Stimulated activated CD8-positive, alpha-beta memory T cell treated with anti-CD3 and anti-CD28 coated beads, Interleukin-7, amount 100 ng/mL, for 1 hour (primary cell): ENCODE data around the gene RGS8.

ENCODE experiments used
- DNase-seq, 2 donors: peaks; one replicate each; pipeline ENCODE4 v3.0.0-alpha.2; 2020; ENCODE audit warnings: low read depth in 2 of 2

The RGS8 gene

DNA sequence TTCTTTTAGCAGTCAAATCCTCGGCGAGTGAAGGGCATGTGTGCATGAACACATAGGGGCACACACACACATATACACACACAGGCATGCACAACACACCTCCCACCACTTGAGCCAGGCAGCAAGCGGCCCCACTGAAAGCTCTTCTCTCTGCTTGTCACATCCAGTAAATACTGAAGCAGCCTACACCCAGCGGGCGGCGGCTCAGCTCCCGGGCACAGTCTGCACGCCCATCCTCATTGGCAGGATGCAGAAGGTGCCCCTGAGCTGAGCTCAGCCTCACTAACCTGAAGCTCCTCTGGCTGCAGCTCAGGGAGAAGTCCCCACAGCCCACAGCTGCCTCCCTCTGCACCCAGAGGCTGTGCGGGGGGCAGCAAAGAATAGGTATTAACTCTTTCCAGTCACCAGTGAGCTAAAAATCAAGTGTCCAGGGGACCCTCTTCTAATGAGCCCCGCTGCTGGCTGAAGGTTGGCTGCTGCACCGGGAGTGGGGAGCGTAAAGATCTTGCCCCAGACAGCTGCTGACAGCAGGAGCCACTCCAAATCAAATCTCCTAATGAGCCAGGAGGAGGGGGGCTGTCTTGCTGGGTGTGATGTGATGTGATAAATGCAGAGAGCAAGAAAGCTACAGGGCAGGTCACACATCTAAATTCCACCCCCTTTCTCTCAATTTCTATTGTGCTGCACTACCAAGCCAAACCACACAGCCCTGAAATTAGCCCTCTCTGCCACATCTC lies 12.5 kb downstream of the RGS8 start:
- no peak for DNase-seq

DNA sequence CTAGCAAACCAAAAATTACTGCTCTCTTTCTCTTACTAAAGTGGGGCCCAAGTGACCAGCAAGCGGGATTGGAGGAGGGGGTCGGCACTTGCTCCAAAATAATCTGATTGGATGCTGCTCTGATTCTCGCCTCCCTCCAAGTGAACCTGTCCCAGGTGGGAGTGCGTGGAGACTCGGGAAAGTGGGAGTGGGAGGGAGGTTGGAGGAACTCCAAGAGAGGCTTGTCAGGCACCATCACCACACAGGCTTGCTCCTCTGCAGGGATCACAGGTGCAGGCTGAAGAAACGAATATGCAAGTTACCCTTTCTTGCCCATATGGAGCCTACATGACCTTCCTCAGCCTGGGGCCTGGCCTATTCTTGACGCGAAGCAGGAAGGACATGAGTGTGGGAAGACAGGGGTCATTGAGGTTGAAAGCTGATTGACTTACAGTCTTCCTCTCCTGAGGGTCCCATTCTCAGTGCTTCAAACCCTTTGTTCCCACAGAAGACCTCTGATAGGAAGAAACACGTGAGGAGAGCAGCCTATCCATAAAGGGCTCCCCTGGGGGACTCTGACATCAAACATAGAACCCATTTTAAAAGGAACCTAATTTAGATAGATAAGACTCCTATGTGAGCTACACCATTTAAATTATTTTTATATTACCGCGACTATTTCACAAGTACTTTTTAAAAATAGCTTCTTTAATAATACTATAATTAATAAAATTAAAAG lies 14.2 kb downstream of the RGS8 start:
- no peak for DNase-seq

DNA sequence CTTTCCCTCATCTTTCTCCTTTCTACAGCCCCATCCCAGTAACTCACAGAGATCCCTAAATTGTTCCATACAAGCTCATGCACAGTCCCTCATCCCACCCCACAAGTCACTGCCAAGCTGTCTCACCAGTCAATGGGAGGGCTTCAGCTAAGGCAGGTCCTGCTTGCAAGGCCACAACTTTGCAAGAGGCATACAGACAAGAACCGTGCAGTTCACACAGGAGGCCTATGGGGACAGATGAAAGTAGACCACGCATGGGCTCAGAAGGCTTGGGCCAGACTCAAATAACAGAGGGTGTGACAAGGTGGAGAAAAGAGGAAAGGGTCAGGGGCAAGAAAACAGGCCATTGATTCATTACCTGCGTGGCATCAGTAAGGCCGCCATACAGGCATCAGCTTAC lies 15.1 kb downstream of the RGS8 start:
- DNase-seq = no peak

DNA sequence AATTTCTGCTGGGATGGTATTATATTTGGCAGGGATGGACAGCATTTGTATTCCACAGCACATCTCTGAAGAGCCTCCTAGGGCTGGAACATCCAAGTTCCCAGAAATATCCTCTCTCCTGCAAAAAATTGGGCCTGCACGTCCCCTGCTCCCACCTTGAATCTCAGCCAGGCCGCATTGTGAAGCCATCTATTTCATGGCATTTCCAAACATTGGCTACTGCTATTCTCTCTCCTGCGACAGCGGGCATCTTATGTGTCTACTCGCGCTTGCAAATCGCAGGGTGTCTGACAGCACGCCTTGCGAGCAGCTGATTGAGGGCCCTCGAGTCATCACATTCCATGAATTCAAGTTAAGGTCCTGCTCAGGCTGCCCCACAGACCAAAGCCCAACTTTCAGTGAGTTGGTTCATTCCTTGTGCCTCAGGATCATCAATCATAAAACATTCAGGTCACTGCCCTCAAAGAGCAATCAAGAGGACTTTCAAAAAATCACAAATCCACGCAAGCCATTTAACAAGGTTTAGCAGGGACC lies 15.8 kb downstream of the RGS8 start:
- DNase-seq = no peak

DNA sequence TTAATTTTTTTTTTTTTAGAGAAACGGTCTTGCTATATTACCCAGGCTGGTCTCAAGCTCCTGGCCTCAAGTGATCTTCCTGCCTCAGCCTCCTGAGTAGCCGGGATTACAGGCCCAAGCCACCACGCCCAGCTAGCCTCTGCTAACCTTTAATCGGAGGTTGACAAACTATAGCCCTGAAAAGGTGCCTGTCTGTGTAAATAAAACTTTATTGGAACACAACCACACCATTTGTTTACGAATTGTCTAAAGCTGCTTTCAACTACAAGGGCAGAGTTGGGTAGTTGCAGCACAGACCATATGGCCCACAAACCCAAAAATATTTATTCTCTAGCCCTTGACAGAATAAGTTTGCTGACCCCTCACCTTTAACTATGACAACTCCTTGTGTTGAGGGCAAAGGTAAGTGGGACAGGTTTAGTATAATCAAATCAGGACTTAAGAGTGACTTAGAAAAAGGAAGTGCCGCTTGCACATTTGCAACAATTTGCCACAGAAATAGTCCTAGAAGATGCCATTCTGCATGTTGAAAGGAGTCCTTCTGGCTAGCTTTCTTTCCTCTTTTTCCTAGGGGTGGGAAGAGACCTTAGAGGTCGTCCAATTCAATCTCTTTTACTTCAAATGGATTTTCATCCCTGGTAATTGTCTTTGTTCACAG lies 16.4 kb downstream of the RGS8 start:
- no peak for DNase-seq

DNA sequence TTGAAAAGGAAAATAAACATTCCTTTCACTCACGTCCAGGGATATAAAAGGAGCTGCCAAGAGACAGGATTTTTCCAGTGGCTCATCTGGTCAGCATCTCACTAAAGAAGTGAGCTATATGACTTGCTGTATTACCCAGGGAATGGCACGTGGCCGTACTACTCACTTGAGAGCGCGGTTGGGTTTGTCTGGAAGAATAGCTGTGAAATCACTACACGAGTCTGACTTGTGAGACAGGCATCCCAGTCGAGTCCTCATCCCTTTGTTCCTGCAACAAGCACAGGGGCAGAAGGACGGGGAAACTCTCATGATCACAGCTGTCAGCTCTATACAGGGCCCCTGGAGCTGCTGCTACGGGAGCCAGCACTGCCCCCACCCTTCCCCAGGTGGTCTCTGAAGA lies 17.7 kb downstream of the RGS8 start:
- DNase-seq = no peak

DNA sequence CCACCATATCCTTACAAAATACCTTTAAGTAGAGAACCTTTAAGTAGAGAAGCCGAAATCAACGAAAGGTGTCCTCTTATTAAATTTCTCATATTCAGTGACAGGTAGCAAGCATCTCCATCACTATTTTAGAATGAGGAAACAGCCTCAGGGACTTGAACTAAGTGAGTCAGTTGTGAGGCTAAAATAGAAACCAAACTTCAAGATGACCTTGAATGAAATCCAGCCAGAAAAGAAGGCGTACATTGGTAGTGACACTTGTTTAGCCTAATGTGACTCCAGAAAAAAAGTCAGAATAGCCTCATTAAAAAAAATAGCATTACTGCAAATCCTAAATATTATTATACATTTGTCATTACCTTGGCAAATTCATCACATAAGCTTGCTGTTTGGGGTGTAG lies 20.1 kb downstream of the RGS8 start:
- no peak for DNase-seq

DNA sequence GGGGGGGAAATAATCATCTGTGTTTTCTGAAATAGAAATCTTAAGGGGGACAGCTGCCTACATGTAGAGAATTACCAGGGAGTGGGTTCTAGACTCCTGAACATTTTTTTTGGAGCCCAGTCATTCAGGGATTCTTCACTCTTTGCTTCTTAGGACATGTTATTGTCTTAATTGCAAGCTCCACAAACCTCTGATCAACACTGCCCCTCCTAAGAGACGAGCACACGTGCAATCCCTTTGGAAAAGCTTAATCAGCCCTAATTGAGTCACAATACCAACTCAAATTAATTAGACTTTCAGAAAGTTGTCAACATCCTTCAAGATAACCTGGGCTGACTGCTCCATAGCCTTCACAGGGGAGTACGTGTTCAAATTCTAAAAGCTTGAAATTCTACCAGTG lies 21.4 kb downstream of the RGS8 start:
- no peak for DNase-seq

DNA sequence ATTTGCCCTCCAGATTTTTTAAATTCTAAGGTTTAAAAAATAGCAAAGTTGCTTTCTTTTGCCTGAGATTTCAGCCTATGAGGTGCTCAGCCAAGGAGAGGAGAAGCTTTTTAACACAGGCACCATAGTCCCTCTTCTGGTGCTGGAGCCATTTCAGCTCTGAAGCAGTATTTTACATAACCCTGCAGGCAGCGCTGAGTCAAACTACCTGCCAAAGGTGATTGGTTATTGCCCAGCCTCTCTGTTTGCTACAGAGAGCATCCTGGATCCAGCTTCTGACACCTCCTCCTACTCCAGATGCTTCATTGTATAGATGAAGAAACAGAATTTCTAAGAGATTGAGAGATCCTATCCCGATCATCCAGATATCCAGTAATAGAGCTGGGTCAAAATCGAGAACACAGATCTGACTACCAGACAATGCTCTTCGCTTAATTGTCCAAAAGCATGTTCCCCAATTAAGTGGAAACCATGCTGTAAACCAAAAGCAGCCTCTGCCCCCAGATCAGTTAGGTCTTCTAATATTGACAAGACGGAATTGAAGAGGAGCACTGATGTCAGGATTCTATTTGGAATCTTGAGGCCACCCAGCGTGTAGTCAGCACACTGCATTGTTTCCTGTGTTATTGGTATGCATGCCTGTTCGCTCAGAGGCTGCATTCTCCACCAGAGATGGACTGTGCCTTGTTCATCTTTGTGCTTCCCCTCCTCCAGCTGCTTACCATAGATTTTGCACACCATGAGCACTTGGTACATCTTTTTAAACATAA lies 22.1 kb downstream of the RGS8 start:
- DNase-seq = no peak

DNA sequence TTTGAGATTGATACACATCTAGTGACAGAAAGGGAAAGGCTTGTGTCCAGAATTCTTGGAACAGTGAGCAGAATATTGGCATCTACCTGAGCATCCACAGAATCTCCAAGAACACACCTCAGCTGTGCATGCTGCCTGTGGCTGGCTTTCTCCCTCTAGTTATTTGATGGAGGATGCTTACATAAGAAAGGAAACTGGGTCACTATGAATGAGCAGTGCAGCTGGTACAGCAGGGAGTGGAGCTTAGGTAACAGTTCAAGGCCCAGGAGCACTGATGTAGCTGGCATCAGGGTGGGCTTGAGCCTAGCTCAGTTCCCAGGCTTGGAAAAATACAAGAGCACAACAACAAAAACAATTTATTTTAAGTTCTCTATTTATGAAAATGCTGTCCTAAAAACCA lies 26.3 kb downstream of the RGS8 start:
- DNase-seq = no peak

DNA sequence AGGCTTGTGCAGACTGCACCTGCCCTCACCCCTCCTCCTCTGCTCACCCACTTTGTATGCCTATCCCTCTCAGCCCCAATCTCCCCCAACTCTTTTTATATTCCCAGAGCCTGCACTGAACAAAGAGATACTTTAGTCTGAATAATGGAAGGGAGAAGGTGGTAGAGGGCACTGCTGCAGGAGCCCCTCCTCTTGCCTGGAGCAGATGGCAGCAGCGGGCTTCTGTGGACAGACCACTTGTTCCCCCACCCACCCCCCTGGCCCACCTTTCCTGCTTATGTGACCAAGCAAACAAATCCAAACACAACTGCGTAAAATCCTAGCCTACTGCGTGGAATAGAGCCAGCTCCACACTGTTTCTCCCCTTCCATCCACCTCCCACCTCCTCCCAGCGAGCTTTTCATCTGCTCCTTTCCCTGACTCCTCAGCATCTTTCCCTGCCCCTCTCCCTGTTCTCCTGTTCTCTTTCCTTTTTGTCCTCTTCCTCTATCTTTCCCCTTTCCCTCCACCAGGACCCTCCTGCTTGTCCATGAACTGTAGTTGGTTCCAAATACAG lies 27.5 kb downstream of the RGS8 start:
- no peak for DNase-seq

DNA sequence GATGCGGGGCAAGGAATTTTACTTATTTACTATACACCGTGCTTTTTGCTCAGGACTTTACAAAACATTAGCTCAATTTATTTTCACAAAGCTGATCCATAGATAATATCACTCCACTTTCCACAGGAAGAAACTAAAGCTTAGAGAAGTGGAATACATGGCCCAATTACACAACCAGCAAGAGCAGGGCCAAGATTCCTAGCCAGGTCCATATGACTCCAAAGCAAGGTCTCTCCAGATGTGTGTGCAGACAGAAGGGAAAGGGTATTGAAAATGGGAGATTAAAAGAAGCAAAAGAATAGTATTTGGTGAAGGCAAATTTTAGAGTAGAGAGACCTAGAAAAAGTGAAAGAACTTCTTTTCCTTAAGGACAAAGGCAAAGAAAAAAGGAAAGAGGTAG lies 30.4 kb downstream of the RGS8 start:
- DNase-seq = no peak

DNA sequence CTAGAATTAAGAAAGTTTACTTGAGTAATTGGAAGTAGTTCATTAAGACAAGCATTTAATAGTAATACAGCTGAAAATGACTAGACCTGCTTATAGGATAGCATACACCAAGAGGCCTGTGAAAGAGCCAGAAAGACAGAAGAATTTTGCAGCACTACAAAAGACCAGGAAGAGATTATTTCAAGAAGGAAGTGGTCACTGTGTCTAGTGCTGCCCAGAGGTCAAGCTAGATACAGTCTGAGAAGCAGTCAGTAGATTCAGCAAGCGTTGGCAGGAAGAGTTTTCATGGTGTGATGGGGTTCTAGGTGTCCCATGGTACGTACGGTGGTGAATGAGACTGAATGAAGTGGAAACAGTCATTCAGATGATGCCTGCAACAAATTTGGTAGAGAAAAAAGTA lies 31.5 kb downstream of the RGS8 start:
- no peak for DNase-seq

DNA sequence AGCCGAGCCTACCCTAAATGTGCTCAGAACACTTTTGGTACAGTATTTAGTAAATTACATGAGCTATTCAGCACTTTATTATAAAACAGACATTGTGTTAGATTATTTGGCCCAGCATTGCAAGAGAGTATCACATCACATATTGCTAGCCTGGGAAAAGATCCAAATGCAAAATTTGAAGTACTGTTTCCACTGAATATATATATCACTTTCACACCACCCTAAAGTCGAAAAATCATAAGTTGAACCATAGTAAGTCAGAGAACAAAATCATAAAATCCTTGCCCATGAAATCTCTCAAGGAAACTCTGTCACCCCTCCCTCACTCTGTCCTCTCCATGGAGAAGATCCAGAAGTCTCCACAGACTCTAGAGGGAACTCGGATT lies 33.1 kb downstream of the RGS8 start:
- DNase-seq = no peak

DNA sequence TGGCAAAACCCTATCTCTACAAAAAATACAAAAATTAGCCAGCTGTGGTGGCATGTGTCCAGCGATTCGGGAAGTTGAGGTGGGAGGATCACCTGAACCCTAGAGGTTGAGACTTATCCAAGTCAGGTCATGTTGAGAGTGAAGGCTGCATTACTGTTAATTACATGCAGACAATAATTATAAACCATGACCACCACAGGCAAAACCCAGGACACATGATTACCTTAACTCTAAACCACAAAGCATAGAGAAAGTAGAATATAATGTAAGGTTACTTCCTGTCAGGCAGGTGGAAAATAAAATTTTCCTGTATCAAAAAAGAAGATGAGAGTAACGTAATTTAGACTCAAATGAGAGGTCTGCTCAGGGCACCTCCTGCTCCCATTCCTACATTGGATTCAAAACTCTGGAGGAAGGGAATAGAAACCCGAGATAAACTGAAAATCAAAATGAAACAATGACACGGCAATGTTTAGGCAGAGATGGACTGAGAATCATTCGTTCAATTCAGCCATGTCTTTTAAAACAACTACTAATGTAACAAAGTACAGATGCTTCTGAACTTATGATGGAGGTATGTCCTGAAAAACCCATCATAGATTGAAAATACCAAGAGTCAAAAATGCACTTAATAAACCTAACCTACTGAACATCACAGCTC lies 33.6 kb downstream of the RGS8 start:
- no peak for DNase-seq

DNA sequence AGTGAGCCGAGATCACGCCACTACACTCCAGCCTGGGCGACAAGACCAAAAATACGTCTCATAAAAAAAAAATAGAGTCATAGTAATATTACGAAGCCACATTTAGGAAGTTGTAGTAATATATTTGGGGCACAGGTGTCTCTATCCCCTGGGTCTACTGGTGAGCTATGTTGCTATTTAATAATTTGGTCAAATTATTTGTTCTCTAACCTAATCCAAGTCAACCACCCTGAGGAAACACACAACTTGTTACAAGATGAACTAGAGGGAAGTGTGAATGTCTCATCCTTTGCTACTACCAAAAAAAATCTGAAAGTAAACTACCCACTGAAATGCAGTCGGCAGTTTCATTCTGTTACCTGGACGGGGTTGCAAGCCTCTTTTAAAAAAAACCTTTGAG lies 35.3 kb downstream of the RGS8 start:
- no peak for DNase-seq

DNA sequence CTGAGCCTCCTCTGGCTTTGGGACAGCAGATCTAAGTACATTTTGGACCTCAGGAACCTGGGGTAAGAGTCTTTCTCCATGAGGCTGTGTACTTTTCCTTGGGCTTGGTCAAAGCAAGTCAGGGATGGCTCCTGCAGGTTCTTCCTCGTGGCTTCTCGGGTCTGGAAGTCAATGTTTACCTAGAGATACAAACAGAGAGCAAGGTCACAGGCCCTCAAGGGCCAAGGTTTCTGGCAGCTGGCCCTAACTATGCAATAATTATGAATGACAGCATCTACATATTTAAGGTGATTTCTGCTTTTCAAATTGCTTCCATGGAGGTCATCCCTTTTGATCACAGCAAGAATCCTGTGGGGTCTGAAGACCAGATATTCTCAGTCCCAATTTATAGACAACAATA lies 37.6 kb downstream of the RGS8 start:
- DNase-seq = no peak

DNA sequence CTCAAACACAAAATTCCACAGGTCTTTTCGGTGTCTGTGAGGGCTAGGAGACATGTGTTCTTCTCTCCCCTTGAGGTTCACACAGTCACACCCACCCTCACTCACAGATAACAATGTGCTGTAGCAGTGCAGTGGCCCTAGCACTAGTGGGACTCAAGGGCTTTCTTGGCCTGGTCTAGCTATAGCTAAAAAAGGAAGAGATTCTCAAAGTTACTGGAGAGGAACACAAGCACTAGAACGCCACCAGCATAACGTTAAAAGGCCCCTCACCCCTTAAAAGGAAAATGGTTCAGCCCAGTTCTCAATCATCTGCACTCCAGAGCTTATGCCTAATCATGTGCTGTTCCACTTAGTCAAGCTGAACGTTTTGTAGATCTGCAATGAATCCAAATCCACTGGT lies 39.5 kb downstream of the RGS8 start:
- DNase-seq = no peak

DNA sequence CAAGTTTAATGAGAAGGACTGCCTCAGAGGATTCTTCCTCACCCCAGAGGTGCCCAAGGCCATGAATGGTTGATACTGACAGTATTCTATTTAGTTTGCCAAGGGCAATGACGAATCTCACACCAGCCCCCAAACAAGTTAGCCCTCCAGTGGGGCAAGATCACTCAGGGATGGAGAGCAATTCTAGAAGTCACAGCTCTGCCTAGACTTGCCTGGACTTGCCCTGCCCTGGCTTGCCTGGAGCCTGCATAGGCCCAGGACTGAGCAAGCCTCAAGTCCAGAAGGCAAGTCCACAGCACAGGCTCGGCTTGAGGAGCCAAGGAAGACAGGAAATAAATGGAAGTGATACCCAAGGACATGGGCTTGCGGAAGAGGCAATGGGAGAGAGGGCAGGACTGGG lies 40.7 kb downstream of the RGS8 start:
- DNase-seq = no peak

DNA sequence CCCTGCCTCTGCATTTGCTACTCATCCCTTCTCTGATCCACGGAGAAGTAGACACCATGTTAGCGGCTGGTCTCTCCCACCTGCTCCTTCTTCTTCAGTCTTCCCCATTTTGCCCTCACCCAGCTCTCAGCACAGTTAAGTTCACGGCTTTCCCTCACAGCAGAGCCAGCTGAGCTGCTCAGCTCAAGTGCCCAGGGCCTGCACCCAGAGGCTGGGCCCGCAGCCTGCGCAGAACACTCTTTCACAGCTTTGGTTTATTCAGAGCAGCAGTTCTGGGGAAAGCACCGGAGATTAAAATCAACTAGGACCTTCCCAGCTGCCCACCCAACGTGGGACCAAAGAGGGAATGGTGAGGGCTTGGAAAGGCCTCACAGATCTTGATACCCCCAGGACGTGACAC lies 41.9 kb downstream of the RGS8 start:
- DNase-seq = no peak

DNA sequence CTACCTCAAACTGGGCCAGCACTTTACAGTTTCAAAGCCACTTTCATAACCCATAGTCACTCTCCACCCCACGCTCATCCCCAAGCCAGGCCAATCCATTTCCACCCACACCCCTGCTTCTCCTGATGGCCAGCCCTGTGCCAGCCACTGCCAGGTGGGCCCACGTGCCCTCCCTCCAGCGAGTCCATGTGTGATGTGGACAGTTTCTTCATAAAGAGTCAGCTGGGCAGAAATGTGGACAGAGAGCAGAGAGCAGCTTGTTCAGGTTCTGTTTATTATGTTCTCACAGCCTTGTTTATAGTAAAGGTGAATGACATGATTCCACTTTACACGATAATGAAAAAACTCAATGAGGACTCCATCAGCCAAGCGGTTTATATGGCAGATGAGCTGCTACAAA lies 42.8 kb downstream of the RGS8 start:
- no peak for DNase-seq
